Mesendoderm (in vitro differentiated cells): ENCODE data around the gene CCDC197.

Experiments used
- DNase-seq: peaks from one replicate; pipeline ENCODE4 v3.0.0; 2013
- H2AK5ac ChIP-seq: 2 replicates; pipeline ENCODE4 v1.6.1; 2013; ENCODE audit warnings: low read length, inconsistent platforms
- H2BK120ac ChIP-seq: 2 replicates; pipeline ENCODE4 v1.6.1; 2013; ENCODE audit warnings: low read depth, mild to moderate bottlenecking, low read length, moderate library complexity, mixed read lengths
- H2BK15ac ChIP-seq: replicated peaks from 2 replicates; pipeline ENCODE4 v1.6.1; 2013; ENCODE audit warnings: low read depth, mild to moderate bottlenecking, moderate library complexity
- H2BK5ac ChIP-seq: 2 replicates; pipeline ENCODE4 v1.6.1; 2013; ENCODE audit warnings: low read length, inconsistent platforms
- H3K18ac ChIP-seq: 2 replicates; pipeline ENCODE4 v1.6.1; 2013; ENCODE audit warnings: mild to moderate bottlenecking, low read length, mixed read lengths
- H3K23ac ChIP-seq: one replicate; pipeline ENCODE4 v1.6.1; 2013; ENCODE audit warnings: low read length
- H3K27ac ChIP-seq: 2 replicates; pipeline ENCODE4 v1.5.1; 2013; ENCODE audit warnings: low read depth, mild to moderate bottlenecking, inconsistent platforms, low read length, moderate library complexity
- H3K27me3 ChIP-seq: 2 replicates; pipeline ENCODE4 v1.6.1; 2013; ENCODE audit warnings: low read length, control low read depth, mild to moderate bottlenecking, inconsistent platforms; ENCODE audit not compliant: insufficient read depth, poor library complexity
- H3K36me3 ChIP-seq: 2 replicates; pipeline ENCODE4 v1.6.1; 2013; ENCODE audit warnings: low read length, inconsistent platforms; ENCODE audit not compliant: control insufficient read depth, insufficient read depth
- H3K4ac ChIP-seq: one replicate; pipeline ENCODE4 v1.6.1; 2013; ENCODE audit warnings: low read depth, mild to moderate bottlenecking, low read length, moderate library complexity
- H3K4me1 ChIP-seq: 2 replicates; pipeline ENCODE4 v1.6.1; 2013; ENCODE audit warnings: low read depth, low read length, inconsistent platforms; ENCODE audit not compliant: control insufficient read depth
- H3K4me2 ChIP-seq: 2 replicates; pipeline ENCODE4 v1.6.1; 2013; ENCODE audit warnings: low read length
- H3K4me3 ChIP-seq: 2 replicates; pipeline ENCODE4 v1.5.1; 2013; ENCODE audit warnings: mild to moderate bottlenecking, low read length
- H3K56ac ChIP-seq: one replicate; pipeline ENCODE4 v1.6.1; 2013; ENCODE audit warnings: low read length
- H3K79me1 ChIP-seq: 2 replicates; pipeline ENCODE4 v1.6.1; 2013; ENCODE audit warnings: low read length, inconsistent platforms
- H3K79me2 ChIP-seq: 2 replicates; pipeline ENCODE4 v1.6.1; 2013; ENCODE audit warnings: mild to moderate bottlenecking, low read length; ENCODE audit not compliant: control insufficient read depth, insufficient read depth
- H3K9ac ChIP-seq: 2 replicates; pipeline ENCODE4 v1.6.1; 2013; ENCODE audit warnings: low read length, inconsistent platforms
- H4K5ac ChIP-seq: one replicate; pipeline ENCODE4 v1.6.1; 2013; ENCODE audit warnings: low read length
- H4K8ac ChIP-seq: one replicate; pipeline ENCODE4 v1.6.1; 2013; ENCODE audit warnings: low read depth, mild to moderate bottlenecking, control low read depth, low read length, moderate library complexity
- WGBS: extraction: QIAGEN DNeasy Blood & Tissue Kit; methylation state at CpG from one replicate; pipeline ENCODE4 v1.1.7; 2013; ENCODE audit warnings: low lambda C conversion rate, missing lambda C conversion rate; ENCODE audit not compliant: insufficient coverage; ENCODE audit errors: extremely low coverage; 5-methylcytosine and 5-hydroxymethylcytosine counted together

CCDC197 gene

GRCh38 chr14:94038510-94038909 is 41.4 kb downstream of the CCDC197 start:
- H3K79me2 ChIP-seq = no peaks in the 10 kb centered on the region
- H4K8ac ChIP-seq = no peak overlapping the region
- no peak overlapping the region for H3K4ac ChIP-seq
- H3K36me3 ChIP-seq = no peaks in the 10 kb centered on the region
- no peak overlapping the region for H3K27ac ChIP-seq
- H3K56ac ChIP-seq = no peak overlapping the region
- H3K18ac ChIP-seq = no peak overlapping the region
- H2BK5ac ChIP-seq = no peak overlapping the region
- H2BK120ac ChIP-seq = no peak overlapping the region
- no peak overlapping the region for H2BK15ac ChIP-seq
- H3K27me3 ChIP-seq = no peaks in the 10 kb centered on the region
- no peak overlapping the region for H3K23ac ChIP-seq
- DNase-seq = no peak
- H3K4me2 ChIP-seq = no peak overlapping the region
- H3K9ac ChIP-seq = no peak overlapping the region
- no peak overlapping the region for H4K5ac ChIP-seq
- WGBS = no CpG with 5 or more reads among the region's 7 CpGs
- no peak overlapping the region for H2AK5ac ChIP-seq
- H3K79me1 ChIP-seq = no peaks in the 10 kb centered on the region
- H3K4me1 ChIP-seq = peaks cover 1% of the 10 kb centered on the region
- no peak overlapping the region for H3K4me3 ChIP-seq

- no peak overlapping the region for H3K56ac ChIP-seq
- H3K36me3 ChIP-seq = no peaks in the 10 kb centered on the region
- no peak overlapping the region for H2BK120ac ChIP-seq
- no peaks in the 10 kb centered on the region for H3K79me2 ChIP-seq
- no peaks in the 10 kb centered on the region for H3K79me1 ChIP-seq
- H4K5ac ChIP-seq = no peak overlapping the region
- no peak overlapping the region for H3K23ac ChIP-seq
- no peak overlapping the region for H2AK5ac ChIP-seq
- no peaks in the 10 kb centered on the region for H3K27me3 ChIP-seq
- peaks cover 1% of the 10 kb centered on the region for H3K4me1 ChIP-seq
- H3K18ac ChIP-seq = no peak overlapping the region
- H3K27ac ChIP-seq = no peak overlapping the region
- DNase-seq = no peak
- no peak overlapping the region for H3K4ac ChIP-seq
- no peak overlapping the region for H2BK5ac ChIP-seq
- H4K8ac ChIP-seq = no peak overlapping the region
- WGBS = no CpG with 5 or more reads among the region's 11 CpGs
- no peak overlapping the region for H2BK15ac ChIP-seq
- H3K9ac ChIP-seq = no peak overlapping the region
- no peak overlapping the region for H3K4me3 ChIP-seq
- no peak overlapping the region for H3K4me2 ChIP-seq
Observed at GRCh38 chr14:94038921-94039629, 42.0 kb downstream of the CCDC197 start.

GRCh38 chr14:94040247-94040646 is 43.1 kb downstream of the CCDC197 start:
- Histone ChIP-seq H2BK15ac (no peak overlapping the region), H3K27me3 (no peaks in the 10 kb centered on the region), H2BK5ac (no peak overlapping the region), H4K5ac (no peak overlapping the region), H3K56ac (no peak overlapping the region), H3K4me3 (no peak overlapping the region), H3K79me1 (no peaks in the 10 kb centered on the region), H3K36me3 (peaks cover 4% of the 10 kb centered on the region), H3K23ac (no peak overlapping the region), H4K8ac (no peak overlapping the region), H3K9ac (no peak overlapping the region), H2AK5ac (no peak overlapping the region), H3K4me1 (peaks cover 1% of the 10 kb centered on the region), H3K4me2 (no peak overlapping the region), H3K4ac (no peak overlapping the region), H3K18ac (no peak overlapping the region), H2BK120ac (no peak overlapping the region), H3K27ac (no peak overlapping the region), H3K79me2 (no peaks in the 10 kb centered on the region)
- DNase-seq = no peak
- WGBS = no CpG with 5 or more reads among the region's 5 CpGs

GRCh38 chr14:94040796-94041195 is 43.7 kb downstream of the CCDC197 start:
- Histone ChIP-seq H3K4me2 (no peak overlapping the region), H3K23ac (no peak overlapping the region), H2BK5ac (no peak overlapping the region), H3K27me3 (no peaks in the 10 kb centered on the region), H4K5ac (no peak overlapping the region), H3K4me1 (peaks cover 1% of the 10 kb centered on the region), H2BK15ac (no peak overlapping the region), H3K36me3 (peaks cover 7% of the 10 kb centered on the region), H3K18ac (no peak overlapping the region), H3K56ac (no peak overlapping the region), H3K4ac (no peak overlapping the region), H2BK120ac (no peak overlapping the region), H3K27ac (no peak overlapping the region), H2AK5ac (no peak overlapping the region), H4K8ac (no peak overlapping the region), H3K9ac (no peak overlapping the region), H3K79me1 (no peaks in the 10 kb centered on the region), H3K79me2 (no peaks in the 10 kb centered on the region), H3K4me3 (no peak overlapping the region)
- no CpG with 5 or more reads among the region's 13 CpGs for WGBS
- DNase-seq = no peak

- Histone ChIP-seq H3K56ac (no peak overlapping the region), H3K9ac (no peak overlapping the region), H4K8ac (no peak overlapping the region), H3K4me3 (no peak overlapping the region), H2BK15ac (no peak overlapping the region), H3K23ac (no peak overlapping the region), H3K4ac (no peak overlapping the region), H3K79me1 (no peaks in the 10 kb centered on the region), H2BK5ac (no peak overlapping the region), H3K36me3 (peaks cover 10% of the 10 kb centered on the region), H2BK120ac (no peak overlapping the region), H3K4me2 (no peak overlapping the region), H4K5ac (no peak overlapping the region), H3K27ac (no peak overlapping the region), H3K18ac (no peak overlapping the region), H3K79me2 (no peaks in the 10 kb centered on the region), H3K4me1 (peaks cover under 1% of the 10 kb centered on the region), H2AK5ac (no peak overlapping the region), H3K27me3 (no peaks in the 10 kb centered on the region)
- DNase-seq = no peak
- WGBS = no CpG with 5 or more reads among the region's 18 CpGs
Observed at GRCh38 chr14:94041551-94042346, 44.6 kb downstream of the CCDC197 start.
